Large intestine (tissue), 3 donors: ENCODE results near the gene SYNPR. TPM values are rescaled to one million over a fixed set of nuclear protein-coding genes. Genes with fewer than 3 reads are reported as not detected.

Experiments used
- DNase-seq, 2 donors: peaks; one replicate each; pipeline versions ENCODE4 v3.0.0 to v3.0.0-alpha.2; 2013
- H3K27ac ChIP-seq: one replicate; pipeline ENCODE4 v1.5.1; 2013; ENCODE audit warnings: low read length
- H3K27me3 ChIP-seq: 2 replicates; pipeline ENCODE4 v1.6.1; 2013; ENCODE audit warnings: low read length; ENCODE audit not compliant: control insufficient read depth, insufficient read depth
- H3K36me3 ChIP-seq: 2 replicates; pipeline ENCODE4 v1.6.1; 2013; ENCODE audit warnings: low read length; ENCODE audit not compliant: control insufficient read depth, insufficient read depth
- H3K4me1 ChIP-seq: one replicate; pipeline ENCODE4 v1.6.1; 2013; ENCODE audit warnings: low read length; ENCODE audit not compliant: control insufficient read depth, insufficient read depth
- H3K4me3 ChIP-seq: one replicate; pipeline ENCODE4 v1.5.1; 2013; ENCODE audit warnings: low read length
- H3K9me3 ChIP-seq: one replicate; pipeline ENCODE4 v1.6.1; 2013; ENCODE audit warnings: mild to moderate bottlenecking, low read depth, low read length, moderate library complexity; ENCODE audit not compliant: control insufficient read depth
- WGBS: methylation state at CpG from one replicate; pipeline ENCODE4 v1.1.5; 2013; ENCODE audit warnings: low lambda C conversion rate; ENCODE audit not compliant: insufficient coverage; 5-methylcytosine and 5-hydroxymethylcytosine counted together
- polyA plus RNA-seq: library from polyadenylated mRNA; unstranded; fragments of 120-200 nt; gene quantifications from one replicate; pipeline ENCODE4 v1.2.1, GENCODE V29; 2013

The SYNPR gene
- polyA plus RNA-seq, 1 donor, result 0.87 TPM

DNA sequence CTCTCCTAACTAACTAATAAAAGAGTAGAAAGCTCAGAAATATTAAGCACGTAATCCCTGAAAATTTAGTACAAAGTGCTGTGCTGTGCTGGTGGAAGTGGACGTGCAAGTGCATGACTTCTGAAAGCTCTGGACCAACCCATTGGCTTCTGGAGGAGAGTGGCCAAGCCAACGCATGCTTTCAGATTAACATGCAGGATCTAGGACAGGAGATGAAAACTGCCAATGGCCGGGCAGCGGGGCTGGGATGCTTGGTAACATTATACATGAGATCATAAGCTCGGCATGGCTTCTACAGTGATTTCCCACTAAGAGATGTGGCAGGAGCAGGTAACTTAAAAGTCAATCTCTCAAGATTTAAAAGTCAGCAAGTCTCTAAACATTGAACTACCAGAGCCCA lies 203.5 kb downstream of the SYNPR start:
- Histone ChIP-seq H3K27ac (no peak overlapping the region), H3K36me3 (no peaks in the 10 kb centered on the region), H3K27me3 (no peaks in the 10 kb centered on the region), H3K4me1 (no peaks in the 10 kb centered on the region), H3K9me3 (no peaks in the 10 kb centered on the region), H3K4me3 (no peak overlapping the region)
- WGBS, result no CpG with 5 or more reads among the region's 6 CpGs
- no peak for DNase-seq

DNA sequence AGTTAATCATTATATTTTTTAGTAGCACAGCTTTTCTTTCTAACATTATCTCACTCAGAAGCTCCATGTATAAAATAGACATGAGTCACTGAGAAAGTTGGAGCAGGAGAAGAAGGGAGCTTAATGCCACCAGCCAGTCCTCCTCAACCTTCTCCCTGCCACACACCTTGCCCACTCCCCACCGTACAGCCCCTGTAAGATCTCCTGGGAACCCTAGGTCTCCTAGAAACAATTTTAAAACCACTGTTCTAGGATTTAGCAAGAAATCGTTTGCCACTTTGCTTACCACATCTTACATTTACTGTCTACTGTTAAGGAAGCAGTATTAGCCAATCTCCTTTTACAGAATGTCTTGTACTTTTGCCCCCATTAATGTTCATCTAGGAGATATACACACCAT lies 204.2 kb downstream of the SYNPR start:
- H3K9me3 ChIP-seq, result no peaks in the 10 kb centered on the region
- peak overlapping the region; percentile 16 for H3K27ac ChIP-seq
- no peaks in the 10 kb centered on the region for H3K4me1 ChIP-seq
- no peak overlapping the region for H3K4me3 ChIP-seq
- H3K36me3 ChIP-seq, result no peaks in the 10 kb centered on the region
- no peaks in the 10 kb centered on the region for H3K27me3 ChIP-seq
- DNase-seq, result peak in 1 of 2 donors; percentile 55
- 20% methylated on average over 1 of the region's 2 CpGs for WGBS

DNA sequence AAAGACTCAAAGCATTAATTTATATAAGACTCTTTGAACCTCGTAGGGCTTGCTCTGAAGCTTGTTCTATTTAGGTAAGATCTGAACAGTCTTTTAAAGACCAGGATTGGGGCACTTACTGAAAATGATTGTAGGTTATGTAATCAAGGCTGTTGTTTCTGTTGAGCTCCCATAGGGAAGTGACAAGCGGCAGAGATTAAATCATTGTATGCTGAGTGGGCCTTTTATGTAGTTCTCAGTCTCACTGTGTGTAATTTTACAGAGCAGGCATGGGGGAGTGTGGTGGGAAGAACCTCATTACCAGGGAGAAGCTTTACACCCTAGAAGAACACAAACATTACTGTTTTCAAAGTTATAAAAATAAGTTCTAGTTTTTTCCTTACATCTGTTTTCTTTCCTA lies 214.4 kb downstream of the SYNPR start:
- no peaks in the 10 kb centered on the region for H3K36me3 ChIP-seq
- no peak for DNase-seq
- WGBS, result no CpG with 5 or more reads among the region's 2 CpGs

DNA sequence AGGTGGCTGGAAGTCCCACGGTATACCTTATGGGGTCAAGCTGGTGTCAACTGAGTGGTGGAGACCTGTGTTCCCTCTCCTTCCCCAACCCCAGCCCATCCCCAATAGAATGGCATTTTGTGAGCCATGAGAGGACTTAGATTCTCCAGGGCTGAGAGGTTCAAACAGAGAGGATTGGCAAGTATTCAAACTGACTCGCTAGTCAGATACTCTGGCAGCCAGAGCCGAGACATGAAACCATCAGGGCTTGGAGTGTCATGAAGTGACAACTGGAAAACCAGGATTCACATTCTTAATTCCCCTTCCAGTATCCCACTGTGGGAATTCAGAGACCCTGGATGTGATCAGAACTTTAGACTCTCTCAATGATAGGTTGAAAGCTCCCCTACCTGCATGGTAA lies 215.0 kb downstream of the SYNPR start:
- H3K27ac ChIP-seq, result no peak overlapping the region
- no peaks in the 10 kb centered on the region for H3K36me3 ChIP-seq
- H3K4me3 ChIP-seq, result no peak overlapping the region
- no peak for DNase-seq
- no CpG with 5 or more reads among the region's 3 CpGs for WGBS
- H3K9me3 ChIP-seq, result no peaks in the 10 kb centered on the region
- H3K4me1 ChIP-seq, result no peaks in the 10 kb centered on the region
- no peaks in the 10 kb centered on the region for H3K27me3 ChIP-seq

More for the DNA sequence above, 214.4 kb downstream of the SYNPR start:
- Histone ChIP-seq H3K27me3 (no peaks in the 10 kb centered on the region), H3K9me3 (no peaks in the 10 kb centered on the region), H3K4me1 (no peaks in the 10 kb centered on the region), H3K4me3 (no peak overlapping the region), H3K27ac (no peak overlapping the region)

DNA sequence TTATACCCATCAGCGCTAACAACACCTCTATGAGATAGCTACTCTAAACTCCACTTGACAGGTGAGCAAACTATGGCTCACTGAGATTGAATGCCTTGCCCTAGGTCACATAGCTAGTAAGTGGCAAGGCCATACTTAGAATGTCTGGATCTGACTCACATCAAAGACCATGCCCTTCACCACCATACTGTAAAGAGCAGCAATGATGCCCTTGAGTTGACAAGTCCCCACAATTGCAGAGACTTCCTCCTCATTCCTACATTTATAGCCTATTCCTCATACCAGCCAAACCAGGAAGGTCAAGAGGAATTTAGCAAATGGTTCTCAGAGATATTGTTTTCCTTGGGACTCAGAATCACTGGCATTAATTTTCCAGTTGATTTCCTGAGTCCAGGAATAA lies 216.5 kb downstream of the SYNPR start:
- Histone ChIP-seq H3K9me3 (no peaks in the 10 kb centered on the region), H3K27me3 (no peaks in the 10 kb centered on the region), H3K4me1 (peaks cover 8% of the 10 kb centered on the region), H3K4me3 (no peak overlapping the region), H3K27ac (no peak overlapping the region), H3K36me3 (no peaks in the 10 kb centered on the region)
- no CpG with 5 or more reads among the region's 1 CpG for WGBS
- no peak for DNase-seq

DNA sequence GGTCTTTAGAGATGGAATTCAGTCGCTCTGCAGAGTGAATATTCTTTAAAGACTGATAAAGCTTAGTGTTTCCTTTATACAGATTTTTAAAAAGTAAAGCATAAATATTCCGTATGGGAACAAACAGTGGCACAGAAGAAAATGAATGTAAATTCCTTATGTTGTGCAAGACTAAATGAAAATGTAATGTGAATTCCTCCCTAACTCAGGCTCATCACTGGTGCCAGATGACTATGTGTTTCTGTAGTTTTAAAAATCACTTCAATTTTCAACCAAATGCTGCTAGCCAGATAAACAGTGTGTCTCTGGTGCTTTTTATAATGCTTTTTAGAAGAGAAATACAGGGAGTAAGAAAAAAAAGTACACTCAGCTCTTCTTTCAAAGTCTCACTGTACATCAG lies 219.5 kb downstream of the SYNPR start:
- Histone ChIP-seq H3K4me1 (peaks cover 23% of the 10 kb centered on the region), H3K36me3 (no peaks in the 10 kb centered on the region), H3K27me3 (no peaks in the 10 kb centered on the region), H3K4me3 (no peak overlapping the region), H3K27ac (no peak overlapping the region), H3K9me3 (no peaks in the 10 kb centered on the region)
- no CpG with 5 or more reads among the region's 2 CpGs for WGBS
- DNase-seq, result no peak

DNA sequence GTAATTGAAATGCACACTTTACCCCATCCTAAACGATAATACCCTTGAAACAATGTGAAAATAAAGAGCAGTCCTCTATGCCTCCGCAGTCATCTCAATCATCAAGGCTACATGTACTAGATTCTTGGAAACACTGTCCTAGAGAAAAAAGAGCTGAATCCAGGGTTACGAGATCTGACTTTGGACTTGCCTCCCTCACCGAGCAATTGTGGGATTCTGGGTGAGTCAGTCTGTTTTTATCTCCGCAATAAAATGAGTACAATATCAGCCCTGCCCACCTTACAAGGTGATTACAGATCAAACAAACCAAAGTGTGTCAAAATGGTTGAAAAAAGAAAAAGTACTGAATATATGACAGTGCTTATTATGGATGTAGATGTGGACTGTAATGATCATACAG lies 222.1 kb downstream of the SYNPR start:
- Histone ChIP-seq H3K9me3 (no peaks in the 10 kb centered on the region), H3K4me3 (no peak overlapping the region), H3K36me3 (no peaks in the 10 kb centered on the region), H3K27me3 (no peaks in the 10 kb centered on the region), H3K27ac (peak overlapping the region; percentile 49), H3K4me1 (peaks cover 23% of the 10 kb centered on the region)
- WGBS, result no CpG with 5 or more reads among the region's 5 CpGs
- peak; percentile 75 to 88 for DNase-seq

DNA sequence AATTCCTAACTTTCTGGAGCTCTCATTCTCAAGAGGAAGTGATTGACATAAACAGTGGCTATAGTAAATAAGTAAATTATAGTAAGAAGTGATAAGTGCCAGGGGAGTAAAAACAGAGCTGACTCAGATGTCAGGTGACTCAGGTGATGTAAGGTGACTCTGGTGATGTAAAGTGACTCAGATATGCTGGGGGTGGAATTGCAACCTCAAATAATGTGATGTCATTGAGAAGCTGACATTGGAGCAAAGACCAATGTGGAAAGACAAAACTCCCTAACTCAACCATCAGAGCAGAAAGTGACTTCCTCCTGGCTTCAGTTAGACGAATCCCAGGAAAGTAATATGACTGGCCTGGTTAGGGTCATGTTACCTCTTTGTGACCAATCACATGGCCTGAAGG lies 230.2 kb downstream of the SYNPR start:
- Histone ChIP-seq H3K27ac (peak overlapping the region; percentile 71), H3K27me3 (no peaks in the 10 kb centered on the region), H3K9me3 (no peaks in the 10 kb centered on the region), H3K4me3 (no peak overlapping the region), H3K4me1 (peaks cover 4% of the 10 kb centered on the region), H3K36me3 (no peaks in the 10 kb centered on the region)
- WGBS, result no CpG with 5 or more reads among the region's 1 CpG
- peak; percentile 87 to 92 for DNase-seq

DNA sequence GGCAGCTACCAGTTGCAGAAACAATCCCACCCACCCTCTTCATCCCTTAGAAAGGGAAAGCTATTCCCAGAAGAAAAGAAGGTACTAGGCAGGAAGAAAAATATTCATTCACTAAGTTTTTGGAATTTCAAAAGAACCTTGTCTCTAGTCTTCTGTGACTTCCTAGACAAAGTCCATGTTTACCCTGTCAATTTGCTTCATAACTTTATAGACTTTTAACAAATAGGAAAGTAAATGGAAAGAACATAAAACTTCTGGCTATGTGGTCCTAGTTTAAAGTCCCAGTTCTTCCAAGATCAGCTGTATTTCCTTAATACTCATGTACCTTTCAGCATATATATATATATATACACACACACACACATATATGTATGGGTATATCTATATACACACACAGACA lies 230.7 kb downstream of the SYNPR start:
- Histone ChIP-seq H3K27me3 (no peaks in the 10 kb centered on the region), H3K9me3 (no peaks in the 10 kb centered on the region), H3K4me3 (no peak overlapping the region), H3K27ac (peak overlapping the region; percentile 71), H3K4me1 (peaks cover 4% of the 10 kb centered on the region), H3K36me3 (no peaks in the 10 kb centered on the region)
- DNase-seq, result peak; percentile 38 to 80

DNA sequence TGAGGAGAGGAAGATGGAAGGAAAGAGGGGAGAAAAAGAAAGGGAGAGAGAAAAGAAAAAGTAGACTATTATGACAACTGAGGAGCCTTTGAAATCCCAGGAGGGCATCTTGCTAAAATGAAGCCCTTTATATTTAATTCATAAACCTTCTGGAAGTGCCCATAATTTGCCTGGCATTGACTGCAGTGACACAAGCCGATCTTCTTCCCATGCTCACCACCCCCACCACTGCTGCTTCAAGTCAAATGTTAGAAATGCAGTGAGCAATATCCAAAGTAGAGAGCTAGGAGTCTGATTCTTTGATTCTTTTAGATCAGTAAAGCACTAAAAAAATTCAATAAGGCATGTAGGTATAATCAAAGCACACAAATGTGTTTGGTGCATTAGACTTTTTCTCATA lies 235.7 kb downstream of the SYNPR start:
- WGBS, result no CpG with 5 or more reads among the region's 1 CpG
- no peak overlapping the region for H3K27ac ChIP-seq
- no peak for DNase-seq
- no peaks in the 10 kb centered on the region for H3K36me3 ChIP-seq
- no peaks in the 10 kb centered on the region for H3K27me3 ChIP-seq
- H3K4me3 ChIP-seq, result no peak overlapping the region
- H3K9me3 ChIP-seq, result no peaks in the 10 kb centered on the region
- H3K4me1 ChIP-seq, result no peaks in the 10 kb centered on the region

DNA sequence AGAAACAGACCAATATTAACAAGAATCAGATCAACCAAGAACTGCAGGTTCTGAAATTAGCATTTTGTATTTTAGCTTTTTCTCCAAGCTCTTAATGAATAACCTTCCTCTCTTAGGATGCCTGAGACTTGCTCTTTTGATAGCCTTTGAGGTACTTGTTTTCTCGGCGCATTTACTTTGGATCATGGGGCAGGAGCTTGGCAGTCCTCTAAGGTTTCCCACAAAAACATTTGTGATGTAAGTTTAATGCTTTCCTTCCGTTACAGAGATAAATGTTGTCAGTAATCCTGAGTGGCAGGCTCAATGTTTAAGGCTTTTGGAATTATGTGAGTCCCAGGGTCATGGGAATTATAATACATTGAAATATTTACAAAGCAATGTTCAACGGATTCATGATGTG lies 236.6 kb downstream of the SYNPR start:
- no peaks in the 10 kb centered on the region for H3K27me3 ChIP-seq
- no peaks in the 10 kb centered on the region for H3K4me1 ChIP-seq
- H3K4me3 ChIP-seq, result no peak overlapping the region
- H3K27ac ChIP-seq, result no peak overlapping the region
- H3K36me3 ChIP-seq, result no peaks in the 10 kb centered on the region
- DNase-seq, result no peak
- WGBS, result 80% methylated on average over 1 of the region's 4 CpGs
- no peaks in the 10 kb centered on the region for H3K9me3 ChIP-seq
